GF-D8 (cell line): ENCODE data around the gene GPR137.
"Not testable (repeated sequence)": the region's sequence is repeated elsewhere in the genome, so short reads cannot be mapped to it uniquely, and the experiment has no call there.

Experiments
- DNase-seq: peaks from one replicate; lab custom pipeline; 2025; lab: John Stamatoyannopoulos, UW

The GPR137 gene

GRCh38 chr11:64284962-64285884 is at the start of gene GPR137:
Gene GPR137 (plus strand): TSS chr11:64285848. CDS start chr11:64286525, 677 bp downstream.
- DNase-seq: peak; percentile 30

- no peak for DNase-seq
Measured at GRCh38 chr11:64237484-64237951, 48.1 kb upstream of the GPR137 start.

- DNase-seq: no peak
Measured at GRCh38 chr11:64238076-64238475, 47.6 kb upstream of the GPR137 start.

- peak; percentile 81 for DNase-seq
Measured at GRCh38 chr11:64238999-64239398, 46.6 kb upstream of the GPR137 start.

DNA sequence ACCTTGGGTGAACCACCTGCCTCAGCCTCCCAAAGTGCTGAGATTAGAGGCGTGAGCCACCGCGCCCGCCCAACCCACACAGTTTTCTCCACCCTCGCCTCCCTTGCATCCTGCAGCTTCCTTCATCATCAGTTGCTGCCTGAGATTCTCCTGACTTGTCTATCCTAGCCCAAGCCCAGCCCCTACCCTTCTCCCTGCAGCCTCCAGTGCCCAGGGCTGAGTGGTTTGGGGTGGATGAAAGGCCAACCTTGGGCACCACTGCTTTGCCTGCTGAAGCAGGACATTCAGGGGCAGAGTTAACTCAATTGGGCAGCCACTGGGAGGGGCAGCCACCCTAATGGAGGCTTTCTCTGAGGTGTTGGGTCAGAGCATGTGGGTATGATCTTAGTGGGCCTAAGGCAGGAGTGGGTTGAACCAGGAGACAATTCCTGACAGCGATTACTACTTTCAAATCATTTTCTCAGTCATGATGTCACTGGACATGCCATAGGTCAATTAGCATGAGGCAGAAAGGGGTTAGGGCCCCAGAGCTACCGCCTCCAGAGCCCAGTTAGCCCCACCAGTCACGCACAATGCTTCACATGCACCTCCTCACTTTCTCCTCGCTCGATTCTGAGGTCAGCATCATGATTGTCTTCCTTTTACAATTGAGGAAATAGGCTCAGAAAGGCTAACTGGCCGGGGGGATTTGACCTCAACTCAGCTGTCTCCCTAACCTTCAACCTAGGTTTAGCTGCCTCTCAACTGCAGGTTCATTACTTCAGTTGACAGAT is 45.8 kb upstream of the GPR137 start:
- peak; percentile 70 for DNase-seq

GRCh38 chr11:64240435-64241240 is 45.0 kb upstream of the GPR137 start, which contains the start of gene FKBP2:
Gene FKBP2 (plus strand): TSS chr11:64241095. CDS start chr11:64242388, 1,293 bp downstream.
- DNase-seq: peak; percentile 91

- DNase-seq: no peak
Measured at GRCh38 chr11:64241241-64241490, 44.5 kb upstream of the GPR137 start.

GRCh38 chr11:64241491-64242374 is 43.9 kb upstream of the GPR137 start:
- DNase-seq: peak; percentile 96

GRCh38 chr11:64243236-64243854 is 42.3 kb upstream of the GPR137 start:
- no peak for DNase-seq

- no peak for DNase-seq
Measured at GRCh38 chr11:64244107-64244506, 41.5 kb upstream of the GPR137 start.

GRCh38 chr11:64244966-64245365 is 40.7 kb upstream of the GPR137 start:
- DNase-seq: no peak

DNA sequence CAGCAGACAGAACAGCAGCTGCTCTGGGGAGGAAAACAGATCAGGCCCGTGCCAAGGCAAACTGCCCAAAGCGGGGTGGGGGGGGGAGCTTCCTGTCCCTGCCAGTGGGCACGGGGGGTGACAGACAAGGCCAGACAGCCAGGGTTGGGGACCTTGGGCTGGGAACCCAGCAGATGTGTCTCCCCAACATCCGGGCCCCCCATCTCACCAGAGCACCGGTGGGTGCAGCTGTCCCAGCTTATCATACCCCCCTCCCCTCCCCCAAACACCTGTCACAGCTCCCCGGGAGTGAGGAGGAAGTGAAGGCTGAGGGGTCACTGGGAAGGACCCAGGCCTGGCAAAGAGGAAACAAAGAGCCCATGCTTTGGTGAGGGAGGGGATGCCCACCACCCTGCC is 40.2 kb upstream of the GPR137 start:
- peak; percentile 32 for DNase-seq

GRCh38 chr11:64245797-64246620 is 39.6 kb upstream of the GPR137 start:
- no peak for DNase-seq

DNA sequence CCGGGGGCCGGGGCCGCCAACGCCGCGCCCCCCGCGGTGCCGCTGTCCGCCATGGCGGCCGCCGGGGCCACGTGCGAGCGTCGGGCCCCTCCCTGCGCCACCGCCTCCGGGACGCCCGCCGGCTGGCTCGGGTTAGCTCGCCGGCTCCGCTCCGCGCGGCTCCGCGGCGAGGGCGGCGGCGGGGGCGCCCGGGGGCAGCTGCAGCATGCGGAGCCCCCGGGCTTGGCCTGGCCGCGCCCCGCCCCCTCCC is 39.1 kb upstream of the GPR137 start:
- DNase-seq: not testable (repeated sequence)

GRCh38 chr11:64246871-64247728 is 38.5 kb upstream of the GPR137 start, which contains the start of gene PPP1R14B:
Gene PPP1R14B (minus strand): TSS chr11:64246943. CDS start chr11:64246673, 270 bp downstream.
- peak; percentile 47 for DNase-seq

DNA sequence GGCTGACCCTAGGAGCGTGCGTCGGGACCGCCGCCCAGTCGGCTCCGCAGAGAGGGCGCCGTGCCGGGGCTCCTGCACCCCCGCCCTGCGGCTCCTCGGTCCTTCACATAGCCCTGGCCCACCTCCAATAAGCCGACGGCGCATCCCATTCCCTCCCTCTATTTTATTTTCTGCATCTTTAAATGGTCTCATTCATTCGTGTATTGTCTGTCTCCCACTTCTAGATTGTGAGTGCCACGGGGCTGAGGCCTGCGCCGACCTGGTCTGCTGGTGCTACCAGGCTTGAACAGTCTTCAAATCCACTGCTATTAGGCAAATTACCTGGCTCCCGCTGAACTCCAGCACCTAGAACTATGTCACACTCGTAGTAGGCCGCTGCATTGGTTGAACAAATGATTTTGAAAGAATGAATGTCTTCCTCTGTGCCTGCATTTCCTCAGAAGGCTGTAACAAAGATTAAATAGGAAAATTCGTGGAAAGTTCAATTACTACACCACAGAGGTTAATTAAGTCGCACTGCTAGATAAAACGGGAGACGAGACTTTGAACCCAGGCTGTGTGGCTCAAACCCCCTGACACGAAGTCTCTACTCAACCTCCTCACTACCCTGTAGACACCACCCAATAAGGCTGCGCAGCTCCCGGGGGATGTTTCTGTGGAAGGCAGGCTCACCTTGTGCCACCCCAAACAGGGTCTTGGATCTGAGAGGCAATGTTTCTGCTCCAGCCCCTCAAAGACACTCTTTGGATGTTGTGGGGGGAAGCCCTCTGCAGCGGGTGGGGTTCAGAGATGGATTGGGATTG is 37.7 kb upstream of the GPR137 start:
- DNase-seq: no peak

GRCh38 chr11:64248578-64248977 is 37.1 kb upstream of the GPR137 start:
- no peak for DNase-seq

- DNase-seq: no peak
Measured at GRCh38 chr11:64249038-64249437, 36.6 kb upstream of the GPR137 start.
